Stomach (tissue), 9 donors: ENCODE measurements around the gene CA14. TPM values are rescaled to one million over a fixed set of nuclear protein-coding genes. Genes with fewer than 3 reads are reported as not detected.

Source experiments
- DNase-seq, 2 donors: peaks; one replicate each; pipeline versions ENCODE4 v3.0.0 to v3.0.0-alpha.2; 2013 to 2019
- H3K27ac ChIP-seq, 5 donors: fragments of 200-600 bp in 4 of 5; sonication (generic) in 4 of 5; one replicate each; pipeline ENCODE4 v1.5.1; 2013 to 2019; ENCODE audit warnings: mild to moderate bottlenecking in 1 of 5, moderate library complexity in 1 of 5
- H3K27me3 ChIP-seq, 3 donors: fragments of 200-600 bp; sonication (generic); one replicate each; pipeline ENCODE4 v1.5.1; 2017 to 2019; ENCODE audit warnings: mixed run types in 1 of 3
- H3K36me3 ChIP-seq, 4 donors: fragments of 200-600 bp; sonication (generic); 1 replicate in 3 of 4; 2 replicates in 1 of 4; pipeline ENCODE4 v1.5.1; 2016 to 2019
- H3K4me1 ChIP-seq, 4 donors: fragments of 200-600 bp; sonication (generic); one replicate each; pipeline ENCODE4 v1.5.1; 2016 to 2019
- H3K4me3 ChIP-seq, 4 donors: fragments of 200-600 bp; sonication (generic) in 3 of 4; one replicate each; pipeline ENCODE4 v1.5.1; 2016 to 2019; ENCODE audit warnings: mild to moderate bottlenecking in 1 of 4
- H3K9me3 ChIP-seq, 4 donors: fragments of 200-600 bp; sonication (generic); one replicate each; pipeline ENCODE4 v1.5.1; 2016 to 2019
- EP300 ChIP-seq: sonication (generic); formaldehyde crosslinking; IDR thresholded peaks from one replicate; pipeline ENCODE4 v1.6.1; 2017; ENCODE audit warnings: antibody characterized with exemption
- POLR2A ChIP-seq, 4 donors: fragments of 450-650 bp; IDR thresholded peaks; one replicate each; pipeline ENCODE4 v1.6.1; 2016; ENCODE audit warnings: antibody characterized with exemption in 4 of 4, control low read depth in 2 of 4, mild to moderate bottlenecking in 1 of 4, moderate library complexity in 1 of 4
- POLR2AphosphoS5 ChIP-seq, 3 donors: sonication (generic); formaldehyde crosslinking; IDR thresholded peaks; one replicate each; pipeline ENCODE4 v1.6.1; 2016; ENCODE audit warnings: antibody characterized with exemption in 3 of 3
- WGBS, 5 donors: extraction: QIAGEN DNeasy Blood & Tissue Kit in 3 of 5; methylation state at CpG; one replicate each; pipeline versions ENCODE4 v1.1.5 to v1.1.7; 2013 to 2018; 5-methylcytosine and 5-hydroxymethylcytosine counted together
- intact Hi-C: fragments of 100-400 bp; cut with DNase I; formaldehyde crosslinking; loops from one replicate; pipeline ENCODE4 v1.15.1; 2023; ENCODE audit warnings: low total_unique reads
- polyA plus RNA-seq, 3 donors: library from polyadenylated mRNA; stranded (reverse); fragments of 200-250 nt; gene quantifications; one replicate each; pipeline ENCODE4 v1.2.3, GENCODE V29; 2013
- total RNA-seq, 5 donors: library from RNA; depleted of rRNA; stranded (reverse); fragments of >200 nt; gene quantifications; one replicate each; pipeline versions ENCODE4 v1.1.0 to v1.2.3, GENCODE V29; 2014 to 2016
- TF ChIP-seq, protein P1 (sequence below), 7 experiments: fragments of 450-650 bp in 4 of 7; fragments of 200-600 bp in 3 of 7; sonication (generic) in 3 of 7; IDR thresholded peaks; one replicate each; pipeline ENCODE4 v1.5.1; 2016 to 2019; ENCODE audit warnings: antibody characterized with exemption in 7 of 7, control low read depth in 2 of 7, mild to moderate bottlenecking in 1 of 7
- donor health status: healthy with polysubstance abuse.
- donor health status: Bipolar disorder and iron deficiency.
- donor health status: healthy.

CA14 gene
- total and polyA plus RNA-seq, 8 donors, result 0.68 to 1.4 (median 1.1) TPM; not detected in 4

DNA sequence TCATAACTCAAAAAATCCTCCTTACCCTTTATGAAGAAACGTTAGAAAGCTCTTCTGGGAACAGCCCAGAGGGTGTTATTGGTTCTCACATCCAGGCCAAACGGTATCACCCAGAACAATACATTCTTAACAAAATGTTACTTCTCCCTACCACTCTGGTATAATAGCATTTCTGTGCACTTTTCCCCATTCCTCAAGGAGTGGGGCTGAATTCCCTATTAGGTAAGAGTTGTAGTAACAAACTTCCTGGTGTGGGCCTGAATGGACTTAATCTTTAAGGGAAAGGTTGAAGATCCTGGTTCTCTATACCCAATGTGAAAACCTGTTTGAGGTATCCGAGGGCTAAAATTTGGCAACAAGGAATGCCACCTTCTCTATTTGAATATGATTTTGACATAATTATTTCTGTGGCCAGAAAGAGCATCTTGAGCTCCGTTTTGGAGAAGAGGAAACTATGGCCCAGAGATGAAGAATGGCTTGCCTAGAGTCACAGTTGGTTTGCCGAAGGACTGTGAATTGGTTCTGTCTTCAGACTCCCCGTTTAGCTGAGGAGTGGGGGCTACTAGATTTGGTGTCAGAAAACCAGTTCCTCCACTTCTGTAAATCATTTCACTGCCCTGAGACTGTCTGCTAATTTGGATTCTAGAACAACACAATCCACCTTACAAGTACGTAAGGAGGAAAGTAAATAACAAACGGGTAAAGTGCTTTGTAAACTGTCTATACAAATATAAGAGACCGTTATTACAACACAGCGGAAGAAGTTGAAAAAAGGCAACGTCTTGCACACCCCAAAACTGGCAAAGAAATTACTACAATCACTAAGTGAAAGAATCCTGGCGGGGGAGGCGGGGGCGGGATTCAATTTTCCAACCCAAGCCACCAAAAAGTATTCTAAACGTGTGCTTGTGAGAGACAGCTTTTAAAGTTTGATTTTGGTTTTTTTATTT lies 23.9 kb upstream of the CA14 start:
- H3K4me3 ChIP-seq, result peak overlapping the region; percentile 78 to 95 (median 90)
- peaks cover 5 to 25% (median 22%) of the 10 kb centered on the region in 4 donors for H3K36me3 ChIP-seq
- peak overlapping the region; percentile 30 to 99 (median 94) for H3K27ac ChIP-seq
- DNase-seq, result peak in 1 of 2 donors; percentile 69
- no peak for TF ChIP-seq EP300
- TF ChIP-seq, protein P1, sequence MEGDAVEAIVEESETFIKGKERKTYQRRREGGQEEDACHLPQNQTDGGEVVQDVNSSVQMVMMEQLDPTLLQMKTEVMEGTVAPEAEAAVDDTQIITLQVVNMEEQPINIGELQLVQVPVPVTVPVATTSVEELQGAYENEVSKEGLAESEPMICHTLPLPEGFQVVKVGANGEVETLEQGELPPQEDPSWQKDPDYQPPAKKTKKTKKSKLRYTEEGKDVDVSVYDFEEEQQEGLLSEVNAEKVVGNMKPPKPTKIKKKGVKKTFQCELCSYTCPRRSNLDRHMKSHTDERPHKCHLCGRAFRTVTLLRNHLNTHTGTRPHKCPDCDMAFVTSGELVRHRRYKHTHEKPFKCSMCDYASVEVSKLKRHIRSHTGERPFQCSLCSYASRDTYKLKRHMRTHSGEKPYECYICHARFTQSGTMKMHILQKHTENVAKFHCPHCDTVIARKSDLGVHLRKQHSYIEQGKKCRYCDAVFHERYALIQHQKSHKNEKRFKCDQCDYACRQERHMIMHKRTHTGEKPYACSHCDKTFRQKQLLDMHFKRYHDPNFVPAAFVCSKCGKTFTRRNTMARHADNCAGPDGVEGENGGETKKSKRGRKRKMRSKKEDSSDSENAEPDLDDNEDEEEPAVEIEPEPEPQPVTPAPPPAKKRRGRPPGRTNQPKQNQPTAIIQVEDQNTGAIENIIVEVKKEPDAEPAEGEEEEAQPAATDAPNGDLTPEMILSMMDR (IDR thresholded peaks at IDR 0.05), result no peak
- TF ChIP-seq POLR2A (IDR thresholded peaks at IDR 0.05), result no peak
- no peaks in the 10 kb centered on the region for H3K9me3 ChIP-seq
- H3K27me3 ChIP-seq, result no peaks in the 10 kb centered on the region
- intact Hi-C loops, result no loop called here
- 6 to 11% (median 10%) methylated on average over 15 of the region's 15 CpGs for WGBS, 5 donors
- peaks cover 4 to 30% (median 16%) of the 10 kb centered on the region in 4 donors for H3K4me1 ChIP-seq

DNA sequence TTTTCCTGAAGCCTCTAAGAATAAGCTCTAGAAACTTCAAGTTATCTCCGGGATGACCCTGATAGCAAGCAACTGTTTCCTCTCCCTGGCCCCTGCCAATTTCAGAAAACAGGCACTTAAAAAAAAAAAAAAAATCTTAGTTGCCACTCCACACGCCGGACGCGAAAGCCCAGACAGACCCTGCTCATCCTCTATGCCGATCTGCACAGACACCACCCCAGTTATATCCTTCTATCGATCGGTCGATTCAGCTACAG lies 23.3 kb upstream of the CA14 start:
- 0 to 1% (median 0%) methylated on average over 9 of the region's 9 CpGs for WGBS, 5 donors
- intact Hi-C loops, result no loop called here
- no peak for DNase-seq

DNA sequence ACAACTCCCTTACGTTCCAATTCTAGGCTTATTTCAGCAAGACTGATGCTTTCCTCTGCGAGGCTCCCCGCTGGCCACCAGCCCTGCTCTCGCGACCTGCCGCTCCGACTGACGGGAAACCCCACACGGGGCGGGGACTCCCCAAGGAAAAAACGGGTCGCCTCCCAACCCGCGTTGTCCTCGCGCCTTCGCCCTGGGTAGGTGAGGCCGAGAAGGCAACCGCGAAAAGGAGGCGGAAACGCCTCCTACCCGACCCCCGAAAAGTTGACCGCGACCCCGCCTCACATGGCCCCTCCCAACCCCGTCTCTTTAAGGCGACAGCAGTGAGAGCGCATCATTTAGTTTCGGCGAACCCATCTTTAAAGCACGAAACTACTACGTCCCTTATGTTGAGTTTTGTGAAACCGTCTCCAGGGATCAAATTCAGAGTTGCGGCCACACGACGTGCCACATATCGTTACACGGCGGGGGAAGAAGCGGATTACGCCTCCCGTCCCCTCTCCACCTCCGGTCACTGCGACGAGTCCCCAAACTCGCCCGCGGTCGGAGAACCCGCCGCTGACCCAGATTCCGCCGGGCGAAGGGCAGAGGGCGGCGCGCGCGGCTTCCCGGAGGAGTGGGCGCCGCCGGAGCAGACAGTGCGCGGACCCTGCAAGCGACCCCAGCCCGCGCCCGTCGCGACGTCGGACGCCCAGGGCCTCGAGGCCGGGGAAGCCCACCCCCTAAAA lies 22.8 kb upstream of the CA14 start:
- intact Hi-C loops, result no loop called here
- H3K4me1 ChIP-seq, result peaks cover 4 to 30% (median 16%) of the 10 kb centered on the region in 4 donors
- DNase-seq, result peak; percentile 77 to 91
- peak overlapping the region; percentile 78 to 95 (median 90) for H3K4me3 ChIP-seq
- 0 to 1% (median 0%) methylated on average over 56 to 78 of the region's 78 CpGs for WGBS, 5 donors
- TF ChIP-seq POLR2AphosphoS5 (IDR thresholded peaks at IDR 0.05), result peak; percentile 42 to 74 (median 72)
- TF ChIP-seq POLR2A (IDR thresholded peaks at IDR 0.05), result peak in 2 of 4 donors; percentile 40 to 42
- TF ChIP-seq EP300, result no peak
- TF ChIP-seq, protein P1 (IDR thresholded peaks at IDR 0.05), result no peak
- H3K36me3 ChIP-seq, result peaks cover 0 to 15% (median 13%) of the 10 kb centered on the region in 4 donors
- no peaks in the 10 kb centered on the region for H3K9me3 ChIP-seq
- H3K27ac ChIP-seq, result peak overlapping the region; percentile 81 to 99 (median 94)
- no peaks in the 10 kb centered on the region for H3K27me3 ChIP-seq

More for the DNA sequence above, 23.3 kb upstream of the CA14 start:
- Histone ChIP-seq H3K27ac (peak overlapping the region; percentile 81 to 99 (median 94)), H3K4me3 (peak overlapping the region; percentile 78 to 95 (median 90)), H3K36me3 (peaks cover 4 to 19% (median 18%) of the 10 kb centered on the region in 4 donors), H3K9me3 (no peaks in the 10 kb centered on the region), H3K27me3 (no peaks in the 10 kb centered on the region), H3K4me1 (peaks cover 4 to 30% (median 16%) of the 10 kb centered on the region in 4 donors)
- TF ChIP-seq POLR2A (IDR thresholded peaks at IDR 0.05) (no peak), POLR2AphosphoS5 (IDR thresholded peaks at IDR 0.05) (no peak), EP300 (no peak)
- TF ChIP-seq, protein P1 (IDR thresholded peaks at IDR 0.05), result no peak

DNA sequence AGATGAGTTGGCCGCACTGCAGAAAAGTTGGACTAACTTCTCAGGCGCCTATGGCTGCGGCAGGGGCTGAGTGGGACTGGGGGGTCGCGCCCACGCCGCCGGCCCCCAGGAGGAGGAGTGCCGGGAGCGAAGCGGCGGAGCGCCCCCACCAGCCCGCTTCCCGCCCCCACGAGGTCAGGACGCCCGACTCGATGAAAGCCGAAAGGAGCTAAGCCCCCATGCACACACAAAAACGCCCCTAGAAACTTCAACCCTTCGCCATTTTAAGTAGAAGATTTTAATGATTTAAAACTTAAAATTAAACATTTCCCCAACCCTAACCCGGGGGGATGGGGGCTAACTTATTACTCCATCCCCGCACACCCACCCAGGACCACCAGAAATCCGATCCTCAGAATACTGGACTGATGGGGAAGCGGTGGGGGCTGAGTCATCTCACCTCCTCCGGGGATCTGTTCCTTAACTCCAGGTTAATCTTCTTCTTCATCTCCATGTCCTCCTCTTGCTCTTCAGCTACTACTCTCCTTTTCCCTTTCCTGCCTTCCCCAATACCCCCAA lies 22.2 kb upstream of the CA14 start:
- peak overlapping the region; percentile 81 to 99 (median 94) for H3K27ac ChIP-seq
- DNase-seq, result peak in 1 of 2 donors; percentile 69
- intact Hi-C loops, result no loop called here

More for the DNA sequence above, 22.2 kb upstream of the CA14 start:
- Histone ChIP-seq H3K9me3 (no peaks in the 10 kb centered on the region), H3K4me3 (peak overlapping the region; percentile 78 to 95 (median 90)), H3K36me3 (peaks cover 0 to 10% (median 9%) of the 10 kb centered on the region in 4 donors), H3K4me1 (peaks cover 4 to 30% (median 16%) of the 10 kb centered on the region in 4 donors), H3K27me3 (no peaks in the 10 kb centered on the region)
- 0 to 1% (median 1%) methylated on average over 23 to 27 of the region's 27 CpGs for WGBS, 5 donors
- TF ChIP-seq, protein P1 (IDR thresholded peaks at IDR 0.05), result no peak
- no peak for TF ChIP-seq POLR2AphosphoS5 (IDR thresholded peaks at IDR 0.05)
- TF ChIP-seq EP300, result no peak
- TF ChIP-seq POLR2A (IDR thresholded peaks at IDR 0.05), result no peak
